HFF-Myc (cell line): Measurements from ENCODE around the gene DDX39B.
"Not testable (repeated sequence)": the region's sequence is repeated elsewhere in the genome, so short reads cannot be mapped to it uniquely, and the experiment has no call there.

Source experiments
- DNase-seq: peaks from one replicate; pipeline ENCODE4 v3.0.0-alpha.2; 2011; ENCODE audit warnings: low read depth; ENCODE audit errors: extremely low read depth
- H3K4me3 ChIP-seq: replicated peaks from 2 replicates; pipeline ENCODE4 v1.5.1; 2011; ENCODE audit warnings: low read depth, mild to moderate bottlenecking, control low read depth, low read length
- TF ChIP-seq, protein P1 (sequence below): IDR thresholded peaks from 2 replicates; pipeline ENCODE4 v1.5.1; 2012; ENCODE audit warnings: mild to moderate bottlenecking, low read depth, low read length, control low read depth; ENCODE audit errors: missing control alignments

The DDX39B gene

GRCh38 chr6:31541658-31542521, at the start of gene DDX39B:
TSS of gene DDX39B (minus strand) at chr6:31542003. CDS start at chr6:31540532, 1,471 bp downstream.
- peak within 1 kb of the TSS; percentile 81 for H3K4me3 ChIP-seq
- TF ChIP-seq, protein P1, sequence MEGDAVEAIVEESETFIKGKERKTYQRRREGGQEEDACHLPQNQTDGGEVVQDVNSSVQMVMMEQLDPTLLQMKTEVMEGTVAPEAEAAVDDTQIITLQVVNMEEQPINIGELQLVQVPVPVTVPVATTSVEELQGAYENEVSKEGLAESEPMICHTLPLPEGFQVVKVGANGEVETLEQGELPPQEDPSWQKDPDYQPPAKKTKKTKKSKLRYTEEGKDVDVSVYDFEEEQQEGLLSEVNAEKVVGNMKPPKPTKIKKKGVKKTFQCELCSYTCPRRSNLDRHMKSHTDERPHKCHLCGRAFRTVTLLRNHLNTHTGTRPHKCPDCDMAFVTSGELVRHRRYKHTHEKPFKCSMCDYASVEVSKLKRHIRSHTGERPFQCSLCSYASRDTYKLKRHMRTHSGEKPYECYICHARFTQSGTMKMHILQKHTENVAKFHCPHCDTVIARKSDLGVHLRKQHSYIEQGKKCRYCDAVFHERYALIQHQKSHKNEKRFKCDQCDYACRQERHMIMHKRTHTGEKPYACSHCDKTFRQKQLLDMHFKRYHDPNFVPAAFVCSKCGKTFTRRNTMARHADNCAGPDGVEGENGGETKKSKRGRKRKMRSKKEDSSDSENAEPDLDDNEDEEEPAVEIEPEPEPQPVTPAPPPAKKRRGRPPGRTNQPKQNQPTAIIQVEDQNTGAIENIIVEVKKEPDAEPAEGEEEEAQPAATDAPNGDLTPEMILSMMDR, result no peak
- peak; percentile 92 for DNase-seq

DNA sequence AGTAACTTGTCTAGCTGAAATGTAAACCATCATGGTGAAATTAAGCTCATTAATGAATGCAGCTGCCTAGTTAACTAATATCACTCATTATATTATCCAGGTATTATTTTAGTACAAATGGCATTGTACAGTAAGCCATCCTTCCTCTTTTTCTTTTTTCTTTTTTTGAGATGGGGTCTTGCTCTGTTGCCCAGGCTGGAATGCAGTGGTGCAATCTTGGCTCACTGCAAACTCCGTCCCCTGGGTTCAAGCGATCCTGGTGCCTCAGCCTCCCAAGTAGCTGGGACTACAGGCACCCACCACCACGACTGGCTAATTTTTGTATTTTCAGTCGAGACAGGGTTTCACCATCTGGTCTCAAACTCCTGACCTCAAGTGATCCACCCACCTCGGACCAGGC, 48.9 kb upstream of the DDX39B start:
- H3K4me3 ChIP-seq, DNase-seq: not testable (repeated sequence)

GRCh38 chr6:31588871-31589650, 47.3 kb upstream of the DDX39B start:
- TF ChIP-seq, protein P1, result no peak
- H3K4me3 ChIP-seq, result no peak overlapping the region
- DNase-seq, result no peak

DNA sequence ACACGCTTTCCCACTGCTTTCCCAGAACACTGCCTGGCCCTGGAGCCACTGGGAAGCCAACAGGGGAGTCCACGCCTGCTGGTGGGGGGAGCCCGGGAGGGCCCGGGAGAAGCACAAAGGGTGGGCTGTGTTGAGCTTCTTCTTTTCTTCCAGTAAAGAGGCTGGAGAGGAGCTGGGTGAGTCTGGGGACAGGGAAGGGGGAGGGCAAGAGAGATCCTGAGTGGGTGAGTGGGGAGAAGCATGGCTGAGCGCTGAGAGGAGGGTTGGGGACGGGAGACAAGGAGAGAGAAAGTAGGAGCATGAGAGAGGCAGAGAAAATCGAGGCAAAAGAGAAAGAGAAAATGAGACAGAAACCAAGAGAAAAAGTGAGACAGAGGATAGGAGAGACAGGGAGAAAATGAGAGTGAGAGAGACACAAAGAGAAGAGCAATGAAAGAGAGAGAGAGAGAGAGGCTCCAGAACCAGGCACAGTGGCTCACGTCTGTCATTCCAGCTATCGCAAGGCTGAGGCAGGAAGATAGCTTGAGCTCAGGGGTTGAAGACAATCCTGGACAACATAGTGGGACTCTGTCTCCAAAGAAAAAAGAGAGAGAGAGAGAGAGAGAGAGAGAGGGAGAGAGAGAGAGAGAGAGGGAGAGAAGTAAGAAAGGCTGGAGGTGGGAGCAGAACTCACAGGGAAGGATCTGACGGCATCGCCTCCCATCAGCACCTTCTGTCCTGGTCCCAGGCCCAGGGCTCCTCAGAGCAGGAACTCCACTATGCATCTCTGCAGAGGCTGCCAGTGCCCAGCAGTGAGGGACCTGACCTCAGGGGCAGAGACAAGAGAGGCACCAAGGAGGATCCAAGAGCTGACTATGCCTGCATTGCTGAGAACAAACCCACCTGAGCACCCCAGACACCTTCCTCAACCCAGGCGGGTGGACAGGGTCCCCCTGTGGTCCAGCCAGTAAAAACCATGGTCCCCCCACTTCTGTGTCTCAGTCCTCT, 46.3 kb upstream of the DDX39B start:
- DNase-seq, result no peak
- TF ChIP-seq, protein P1, result no peak
- H3K4me3 ChIP-seq, result no peak overlapping the region

DNA sequence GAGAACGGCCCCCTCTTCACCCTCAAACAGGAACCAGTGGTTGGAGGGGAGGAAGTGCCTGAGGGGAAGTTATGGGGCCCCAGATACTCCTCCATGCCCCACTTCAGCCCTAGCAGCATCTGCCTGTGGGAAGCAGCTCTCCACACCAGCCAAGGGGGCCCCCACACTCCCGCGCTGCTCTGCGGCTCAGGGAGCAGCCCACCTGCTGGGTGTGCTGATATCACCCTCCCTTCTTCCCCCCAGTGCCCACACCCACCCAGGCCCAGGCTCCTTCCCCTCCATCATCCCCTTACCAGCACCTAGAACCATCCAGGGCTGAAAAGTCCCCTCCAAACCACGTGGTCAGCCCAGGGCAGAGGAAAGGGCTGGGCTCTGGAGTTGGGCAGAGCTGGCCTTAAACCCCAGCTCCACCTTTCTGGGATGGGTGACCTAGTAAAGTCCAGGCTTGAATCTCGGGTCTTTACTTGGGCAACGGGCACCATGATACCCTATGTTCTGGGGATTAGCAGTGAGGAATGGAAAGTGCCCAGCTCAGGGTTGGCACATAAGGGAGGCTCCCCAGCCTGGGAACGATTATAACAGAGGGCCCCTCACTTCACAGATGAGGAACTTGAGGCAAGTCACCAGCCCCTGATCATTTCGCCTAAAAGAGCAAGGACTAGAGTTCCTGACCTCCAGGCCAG, 44.9 kb upstream of the DDX39B start:
- H3K4me3 ChIP-seq, result no peak overlapping the region
- no peak for DNase-seq
- TF ChIP-seq, protein P1, result no peak

DNA sequence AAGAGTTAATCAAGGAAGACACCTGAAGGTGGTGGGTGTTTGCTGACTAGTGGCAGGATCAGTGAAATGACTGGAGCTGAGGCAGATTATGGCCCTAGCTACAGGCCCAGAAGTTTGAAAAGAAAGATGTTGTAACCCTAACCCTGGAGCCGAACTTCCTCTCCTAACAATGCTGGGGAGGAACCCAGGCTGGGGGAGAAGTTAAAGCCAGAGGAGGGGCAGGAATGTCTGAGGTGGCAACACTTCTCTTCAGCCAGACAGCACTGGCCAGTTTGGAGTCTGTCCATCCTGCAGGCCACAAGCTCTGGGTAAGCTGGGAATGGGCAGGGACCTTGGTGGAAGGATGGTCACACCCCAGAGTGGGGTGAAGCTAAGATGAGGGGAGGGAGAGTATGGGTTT, 44.2 kb upstream of the DDX39B start, which contains the start of gene LST1:
TSS of gene LST1 (plus strand) at position 270 of the 400 bp plus-strand sequence. CDS start 1,023 bp downstream, outside the sequence.
- no peak within 1 kb of the TSS for H3K4me3 ChIP-seq
- TF ChIP-seq, protein P1, result no peak
- no peak for DNase-seq
